ENCODE data around the gene ENAM.

ENAM gene, protein sequence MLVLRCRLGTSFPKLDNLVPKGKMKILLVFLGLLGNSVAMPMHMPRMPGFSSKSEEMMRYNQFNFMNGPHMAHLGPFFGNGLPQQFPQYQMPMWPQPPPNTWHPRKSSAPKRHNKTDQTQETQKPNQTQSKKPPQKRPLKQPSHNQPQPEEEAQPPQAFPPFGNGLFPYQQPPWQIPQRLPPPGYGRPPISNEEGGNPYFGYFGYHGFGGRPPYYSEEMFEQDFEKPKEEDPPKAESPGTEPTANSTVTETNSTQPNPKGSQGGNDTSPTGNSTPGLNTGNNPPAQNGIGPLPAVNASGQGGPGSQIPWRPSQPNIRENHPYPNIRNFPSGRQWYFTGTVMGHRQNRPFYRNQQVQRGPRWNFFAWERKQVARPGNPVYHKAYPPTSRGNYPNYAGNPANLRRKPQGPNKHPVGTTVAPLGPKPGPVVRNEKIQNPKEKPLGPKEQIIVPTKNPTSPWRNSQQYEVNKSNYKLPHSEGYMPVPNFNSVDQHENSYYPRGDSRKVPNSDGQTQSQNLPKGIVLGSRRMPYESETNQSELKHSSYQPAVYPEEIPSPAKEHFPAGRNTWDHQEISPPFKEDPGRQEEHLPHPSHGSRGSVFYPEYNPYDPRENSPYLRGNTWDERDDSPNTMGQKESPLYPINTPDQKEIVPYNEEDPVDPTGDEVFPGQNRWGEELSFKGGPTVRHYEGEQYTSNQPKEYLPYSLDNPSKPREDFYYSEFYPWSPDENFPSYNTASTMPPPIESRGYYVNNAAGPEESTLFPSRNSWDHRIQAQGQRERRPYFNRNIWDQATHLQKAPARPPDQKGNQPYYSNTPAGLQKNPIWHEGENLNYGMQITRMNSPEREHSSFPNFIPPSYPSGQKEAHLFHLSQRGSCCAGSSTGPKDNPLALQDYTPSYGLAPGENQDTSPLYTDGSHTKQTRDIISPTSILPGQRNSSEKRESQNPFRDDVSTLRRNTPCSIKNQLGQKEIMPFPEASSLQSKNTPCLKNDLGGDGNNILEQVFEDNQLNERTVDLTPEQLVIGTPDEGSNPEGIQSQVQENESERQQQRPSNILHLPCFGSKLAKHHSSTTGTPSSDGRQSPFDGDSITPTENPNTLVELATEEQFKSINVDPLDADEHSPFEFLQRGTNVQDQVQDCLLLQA

GRCh38 chr4:70628444-70628843, at the start of gene ENAM:
Gene ENAM (plus strand): TSS chr4:70628744. CDS start chr4:70629501, 757 bp downstream.
- Histone ChIP-seq H3K9me3 (ENCODE audit: control insufficient read depth in 5 of 5, low read length in 5 of 5) (no peaks in the 10 kb centered on the region), H3K9ac (ENCODE audit: low read length in 5 of 5) (no peak within 1 kb of the TSS), H3K4me1 (ENCODE audit: control insufficient read depth in 5 of 5, insufficient read depth in 5 of 5, low read length in 5 of 5) (no peaks in the 10 kb centered on the region), H3K27ac (ENCODE audit: low read depth, low read length) (no peak within 1 kb of the TSS), H3K36me3 (ENCODE audit: control insufficient read depth in 5 of 5, insufficient read depth in 5 of 5, low read length in 5 of 5) (no peaks in the 10 kb centered on the region), H3K27me3 (ENCODE audit: control insufficient read depth in 5 of 5, insufficient read depth in 4 of 5, low read length in 5 of 5) (no peaks in the 10 kb centered on the region), H3K4me3 (ENCODE audit: low read depth in 1 of 5, low read length in 5 of 5) (no peak within 1 kb of the TSS)

DNA sequence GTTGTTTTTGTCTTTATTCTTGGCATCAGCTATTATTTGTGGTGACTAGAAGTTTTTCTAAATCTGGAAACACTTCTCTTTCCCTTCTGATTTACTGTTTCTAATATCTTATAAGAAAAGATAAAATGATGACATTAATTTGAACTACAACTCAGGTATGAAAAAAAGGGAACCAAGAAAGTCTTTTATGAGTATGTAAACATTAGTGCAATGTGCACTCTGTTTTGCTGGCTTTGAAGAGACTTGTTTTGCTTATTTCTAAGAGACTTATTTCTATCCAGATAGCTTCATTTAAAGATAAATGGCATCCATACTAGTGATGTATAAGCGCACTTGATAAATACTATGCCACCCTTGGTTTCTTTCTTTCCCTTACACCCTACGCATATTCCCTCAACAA, 46.6 kb upstream of the ENAM start:
- no peaks in the 10 kb centered on the region for H3K27me3 ChIP-seq (ENCODE audit: control insufficient read depth in 5 of 5, insufficient read depth in 4 of 5, low read length in 5 of 5)
- H3K36me3 ChIP-seq (ENCODE audit: control insufficient read depth in 5 of 5, insufficient read depth in 5 of 5, low read length in 5 of 5) = no peaks in the 10 kb centered on the region
- H3K4me1 ChIP-seq (ENCODE audit: control insufficient read depth in 5 of 5, insufficient read depth in 5 of 5, low read length in 5 of 5) = no peaks in the 10 kb centered on the region
- H3K27ac ChIP-seq (ENCODE audit: low read depth, low read length) = no peak overlapping the region
- no peak overlapping the region for H3K4me3 ChIP-seq (ENCODE audit: low read depth in 1 of 5, low read length in 5 of 5)
- no peak overlapping the region for H3K9ac ChIP-seq (ENCODE audit: low read length in 5 of 5)
- H3K9me3 ChIP-seq (ENCODE audit: control insufficient read depth in 5 of 5, low read length in 5 of 5) = no peaks in the 10 kb centered on the region

DNA sequence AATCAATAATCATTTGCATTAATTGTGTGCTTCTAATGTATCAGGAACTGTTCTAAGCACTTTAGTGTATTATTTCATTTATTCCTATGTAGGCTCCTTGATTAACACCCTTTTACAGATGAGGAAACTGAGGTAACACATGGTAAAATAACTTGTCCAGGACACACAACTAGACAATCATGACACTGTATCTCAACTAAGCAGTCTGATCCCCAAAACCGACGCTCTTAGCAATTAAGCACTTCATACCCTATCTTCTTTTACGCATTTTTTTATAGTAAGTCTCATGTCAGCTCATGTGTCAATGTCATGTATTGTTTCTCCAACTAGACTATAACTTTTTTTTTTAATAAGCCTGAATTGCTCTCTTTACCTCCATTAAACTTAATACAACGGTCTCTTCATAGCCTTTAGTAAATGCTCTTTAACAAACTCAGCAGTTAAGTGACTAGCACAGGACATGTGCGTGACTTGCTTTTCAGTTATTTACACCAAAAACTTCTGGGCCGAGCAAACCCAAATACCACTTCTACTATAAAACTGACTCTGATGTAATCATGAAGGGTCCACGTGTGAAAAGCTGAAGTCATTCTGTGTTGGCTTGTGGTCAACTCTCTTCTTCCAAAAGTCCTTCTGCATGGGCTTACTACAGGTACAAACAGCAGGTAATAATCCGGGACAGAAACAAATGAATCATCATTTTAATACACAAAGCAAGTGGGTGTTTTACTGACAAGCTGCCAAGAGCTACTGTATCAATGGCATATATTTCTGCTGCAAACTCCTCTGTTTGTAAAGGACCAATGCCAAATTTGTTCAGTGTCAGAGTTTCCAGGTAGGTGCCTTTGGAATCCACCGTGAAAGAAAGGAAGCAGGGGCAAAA, 44.4 kb upstream of the ENAM start:
- Histone ChIP-seq H3K27me3 (ENCODE audit: control insufficient read depth in 5 of 5, insufficient read depth in 4 of 5, low read length in 5 of 5) (no peaks in the 10 kb centered on the region), H3K36me3 (ENCODE audit: control insufficient read depth in 5 of 5, insufficient read depth in 5 of 5, low read length in 5 of 5) (no peaks in the 10 kb centered on the region), H3K4me1 (ENCODE audit: control insufficient read depth in 5 of 5, insufficient read depth in 5 of 5, low read length in 5 of 5) (no peaks in the 10 kb centered on the region), H3K9me3 (ENCODE audit: control insufficient read depth in 5 of 5, low read length in 5 of 5) (no peaks in the 10 kb centered on the region), H3K27ac (ENCODE audit: low read depth, low read length) (no peak overlapping the region), H3K9ac (ENCODE audit: low read length in 5 of 5) (no peak overlapping the region), H3K4me3 (ENCODE audit: low read depth in 1 of 5, low read length in 5 of 5) (no peak overlapping the region)

DNA sequence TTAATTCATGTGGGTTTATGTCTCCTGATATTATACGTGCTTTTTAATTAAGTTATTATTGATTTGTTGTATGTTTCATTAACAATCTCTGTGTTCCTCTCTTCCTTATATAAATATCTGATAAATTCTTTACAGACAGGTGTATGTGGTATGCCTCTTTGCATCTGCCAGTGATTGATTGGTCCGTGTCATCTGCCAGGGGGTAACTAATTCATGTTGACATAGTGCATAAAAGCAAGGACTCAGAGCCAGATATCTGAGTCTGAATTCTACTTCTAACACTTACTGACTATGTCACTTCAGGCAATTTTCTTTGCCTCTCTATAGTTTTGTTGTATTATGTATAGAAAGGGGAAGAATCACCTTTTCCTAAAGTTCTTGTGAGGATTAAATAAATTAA, 41.7 kb upstream of the ENAM start:
- Histone ChIP-seq H3K9me3 (ENCODE audit: control insufficient read depth in 5 of 5, low read length in 5 of 5) (no peaks in the 10 kb centered on the region), H3K4me3 (ENCODE audit: low read depth in 1 of 5, low read length in 5 of 5) (no peak overlapping the region), H3K9ac (ENCODE audit: low read length in 5 of 5) (no peak overlapping the region), H3K36me3 (ENCODE audit: control insufficient read depth in 5 of 5, insufficient read depth in 5 of 5, low read length in 5 of 5) (no peaks in the 10 kb centered on the region), H3K27ac (ENCODE audit: low read depth, low read length) (no peak overlapping the region), H3K27me3 (ENCODE audit: control insufficient read depth in 5 of 5, insufficient read depth in 4 of 5, low read length in 5 of 5) (no peaks in the 10 kb centered on the region), H3K4me1 (ENCODE audit: control insufficient read depth in 5 of 5, insufficient read depth in 5 of 5, low read length in 5 of 5) (no peaks in the 10 kb centered on the region)

GRCh38 chr4:70589785-70590184, 38.8 kb upstream of the ENAM start:
- Histone ChIP-seq H3K9me3 (ENCODE audit: control insufficient read depth in 5 of 5, low read length in 5 of 5) (no peaks in the 10 kb centered on the region), H3K27ac (ENCODE audit: low read depth, low read length) (no peak overlapping the region), H3K4me1 (ENCODE audit: control insufficient read depth in 5 of 5, insufficient read depth in 5 of 5, low read length in 5 of 5) (no peaks in the 10 kb centered on the region), H3K4me3 (ENCODE audit: low read depth in 1 of 5, low read length in 5 of 5) (no peak overlapping the region), H3K9ac (ENCODE audit: low read length in 5 of 5) (no peak overlapping the region), H3K27me3 (ENCODE audit: control insufficient read depth in 5 of 5, insufficient read depth in 4 of 5, low read length in 5 of 5) (no peaks in the 10 kb centered on the region), H3K36me3 (ENCODE audit: control insufficient read depth in 5 of 5, insufficient read depth in 5 of 5, low read length in 5 of 5) (no peaks in the 10 kb centered on the region)

- H3K36me3 ChIP-seq (ENCODE audit: control insufficient read depth in 5 of 5, insufficient read depth in 5 of 5, low read length in 5 of 5) = no peaks in the 10 kb centered on the region
- no peak within 1 kb of the TSS for H3K27ac ChIP-seq (ENCODE audit: low read depth, low read length)
- no peak within 1 kb of the TSS for H3K4me3 ChIP-seq (ENCODE audit: low read depth in 1 of 5, low read length in 5 of 5)
- H3K9ac ChIP-seq (ENCODE audit: low read length in 5 of 5) = no peak within 1 kb of the TSS
- H3K4me1 ChIP-seq (ENCODE audit: control insufficient read depth in 5 of 5, insufficient read depth in 5 of 5, low read length in 5 of 5) = no peaks in the 10 kb centered on the region
- no peaks in the 10 kb centered on the region for H3K9me3 ChIP-seq (ENCODE audit: control insufficient read depth in 5 of 5, low read length in 5 of 5)
- H3K27me3 ChIP-seq (ENCODE audit: control insufficient read depth in 5 of 5, insufficient read depth in 4 of 5, low read length in 5 of 5) = no peaks in the 10 kb centered on the region
Measured at GRCh38 chr4:70591955-70592582, 36.5 kb upstream of the ENAM start, which contains the start of gene AMBN. Gene AMBN (plus strand): TSS chr4:70592256. CDS start chr4:70592359, 103 bp downstream.

DNA sequence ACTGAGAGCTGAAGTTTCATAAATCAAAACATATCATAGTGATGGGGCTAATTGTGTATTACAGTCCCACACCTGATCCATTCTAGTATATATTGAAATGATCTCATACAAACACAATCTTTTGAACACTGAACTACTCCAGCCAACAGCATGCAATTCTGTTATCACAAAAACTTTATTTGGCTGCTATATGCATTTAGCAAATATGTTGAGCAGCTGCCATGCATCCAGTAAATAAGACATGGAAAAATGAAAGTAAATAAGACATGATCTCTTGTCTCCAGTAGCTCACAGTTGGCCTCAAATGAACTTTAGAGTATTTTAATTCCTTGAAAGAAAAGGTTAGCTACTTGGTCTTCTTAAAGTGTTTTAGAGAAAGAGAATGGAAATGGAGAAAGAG, 34.3 kb upstream of the ENAM start:
- Histone ChIP-seq H3K9ac (ENCODE audit: low read length in 5 of 5) (no peak overlapping the region), H3K9me3 (ENCODE audit: control insufficient read depth in 5 of 5, low read length in 5 of 5) (no peaks in the 10 kb centered on the region), H3K4me3 (ENCODE audit: low read depth in 1 of 5, low read length in 5 of 5) (no peak overlapping the region), H3K27ac (ENCODE audit: low read depth, low read length) (no peak overlapping the region), H3K27me3 (ENCODE audit: control insufficient read depth in 5 of 5, insufficient read depth in 4 of 5, low read length in 5 of 5) (no peaks in the 10 kb centered on the region), H3K36me3 (ENCODE audit: control insufficient read depth in 5 of 5, insufficient read depth in 5 of 5, low read length in 5 of 5) (no peaks in the 10 kb centered on the region), H3K4me1 (ENCODE audit: control insufficient read depth in 5 of 5, insufficient read depth in 5 of 5, low read length in 5 of 5) (no peaks in the 10 kb centered on the region)

GRCh38 chr4:70600305-70600704, 28.2 kb upstream of the ENAM start:
- no peaks in the 10 kb centered on the region for H3K9me3 ChIP-seq (ENCODE audit: control insufficient read depth in 5 of 5, low read length in 5 of 5)
- no peaks in the 10 kb centered on the region for H3K4me1 ChIP-seq (ENCODE audit: control insufficient read depth in 5 of 5, insufficient read depth in 5 of 5, low read length in 5 of 5)
- H3K9ac ChIP-seq (ENCODE audit: low read length in 5 of 5) = no peak overlapping the region
- no peaks in the 10 kb centered on the region for H3K36me3 ChIP-seq (ENCODE audit: control insufficient read depth in 5 of 5, insufficient read depth in 5 of 5, low read length in 5 of 5)
- no peaks in the 10 kb centered on the region for H3K27me3 ChIP-seq (ENCODE audit: control insufficient read depth in 5 of 5, insufficient read depth in 4 of 5, low read length in 5 of 5)
- no peak overlapping the region for H3K27ac ChIP-seq (ENCODE audit: low read depth, low read length)
- no peak overlapping the region for H3K4me3 ChIP-seq (ENCODE audit: low read depth in 1 of 5, low read length in 5 of 5)

GRCh38 chr4:70600977-70601376, 27.6 kb upstream of the ENAM start:
- H3K9ac ChIP-seq (ENCODE audit: low read length in 5 of 5) = no peak overlapping the region
- no peaks in the 10 kb centered on the region for H3K4me1 ChIP-seq (ENCODE audit: control insufficient read depth in 5 of 5, insufficient read depth in 5 of 5, low read length in 5 of 5)
- H3K36me3 ChIP-seq (ENCODE audit: control insufficient read depth in 5 of 5, insufficient read depth in 5 of 5, low read length in 5 of 5) = no peaks in the 10 kb centered on the region
- no peaks in the 10 kb centered on the region for H3K9me3 ChIP-seq (ENCODE audit: control insufficient read depth in 5 of 5, low read length in 5 of 5)
- no peak overlapping the region for H3K4me3 ChIP-seq (ENCODE audit: low read depth in 1 of 5, low read length in 5 of 5)
- H3K27me3 ChIP-seq (ENCODE audit: control insufficient read depth in 5 of 5, insufficient read depth in 4 of 5, low read length in 5 of 5) = no peaks in the 10 kb centered on the region
- no peak overlapping the region for H3K27ac ChIP-seq (ENCODE audit: low read depth, low read length)

All from subcutaneous abdominal adipose tissue (tissue), 5 donors.